Spleen (tissue), 13 donors: ENCODE measurements around the gene FIGNL1. TPM values are rescaled to one million over a fixed set of nuclear protein-coding genes. Genes with fewer than 3 reads are reported as not detected.
A peak's percentile ranks its signal among the peaks of the same experiment; 100 is the strongest.

ENCODE experiments used
- DNase-seq: peaks from one replicate; pipeline ENCODE4 v3.0.0-alpha.2; 2020
- H3K27ac ChIP-seq, 8 donors: fragments of 200-600 bp; sonication (generic) in 7 of 8; 1 replicate in 4 of 8; 2 replicates in 4 of 8; pipeline versions ENCODE4 v1.5.0 to v1.8.0; 2016 to 2021; ENCODE audit warnings: inconsistent platforms in 4 of 8, mild to moderate bottlenecking in 4 of 8, moderate library complexity in 1 of 8
- H3K27me3 ChIP-seq, 7 donors: fragments of 200-600 bp; sonication (generic) in 6 of 7; replicated peaks in 1 of 7; 1 replicate in 4 of 7; 2 replicates in 3 of 7; pipeline versions ENCODE4 v1.5.0 to v1.8.0; 2016 to 2021; ENCODE audit warnings: inconsistent platforms in 3 of 7, mild to moderate bottlenecking in 1 of 7
- H3K36me3 ChIP-seq, 6 donors: fragments of 200-600 bp; sonication (generic) in 5 of 6; 1 replicate in 4 of 6; 2 replicates in 2 of 6; pipeline versions ENCODE4 v1.5.0 to v1.8.0; 2016 to 2021; ENCODE audit warnings: inconsistent platforms in 2 of 6
- H3K4me1 ChIP-seq, 6 donors: fragments of 200-600 bp; sonication (generic) in 5 of 6; 1 replicate in 3 of 6; 2 replicates in 3 of 6; pipeline versions ENCODE4 v1.5.0 to v1.8.0; 2016 to 2021; ENCODE audit warnings: inconsistent platforms in 3 of 6
- H3K4me3 ChIP-seq, 8 donors: fragments of 200-600 bp; sonication (generic) in 7 of 8; 1 replicate in 4 of 8; 2 replicates in 4 of 8; pipeline versions ENCODE4 v1.5.0 to v1.8.0; 2016 to 2021; ENCODE audit warnings: inconsistent platforms in 4 of 8, mild to moderate bottlenecking in 4 of 8, moderate library complexity in 2 of 8
- H3K9me3 ChIP-seq, 8 donors: fragments of 200-600 bp; sonication (generic) in 7 of 8; 1 replicate in 4 of 8; 2 replicates in 4 of 8; pipeline versions ENCODE4 v1.5.0 to v1.8.0; 2016 to 2021; ENCODE audit warnings: inconsistent platforms in 4 of 8
- POLR2A ChIP-seq, 3 donors: fragments of 450-650 bp; IDR thresholded peaks; one replicate each; pipeline ENCODE4 v1.5.1; 2017; ENCODE audit warnings: antibody characterized with exemption in 3 of 3, mild to moderate bottlenecking in 1 of 3
- POLR2AphosphoS5 ChIP-seq, 3 donors: sonication (generic); formaldehyde crosslinking; IDR thresholded peaks; one replicate each; pipeline ENCODE4 v1.5.1; 2017; ENCODE audit warnings: antibody characterized with exemption in 3 of 3
- WGBS, 5 donors: extraction: QIAGEN DNeasy Blood & Tissue Kit in 3 of 5; methylation state at CpG; one replicate each; pipeline versions ENCODE4 v1.1.5 to v1.1.7; 2013 to 2018; 5-methylcytosine and 5-hydroxymethylcytosine counted together
- intact Hi-C: fragments of 100-400 bp; cut with DNase I; formaldehyde crosslinking; loops from one replicate; pipeline ENCODE4 v1.15.0; 2023; ENCODE audit warnings: low total_unique reads
- long read RNA-seq, 2 donors: transcript quantifications; one replicate each; lab custom pipeline, GENCODE V29; 2026
- polyA plus RNA-seq, 3 donors: library from polyadenylated mRNA; stranded (reverse); fragments of 200-250 nt; gene quantifications; one replicate each; pipeline ENCODE4 v1.2.1, GENCODE V29; 2013
- total RNA-seq, 7 donors: library from RNA; depleted of rRNA in 3 of 7; stranded (reverse); fragments of >200 nt in 3 of 7; fragmentation: NEBNext Ultra II Directional in 4 of 7; extraction: Animal tissue kit (Norgen Biotek cat#: 25700) in 4 of 7; gene quantifications; one replicate each; pipeline versions ENCODE4 v1.1.0 to v1.2.1, GENCODE V29; 2016 to 2021
- TF ChIP-seq, protein P1 (sequence below), 11 experiments: fragments of 200-600 bp in 7 of 11; fragments of 450-650 bp in 4 of 11; sonication (generic) in 4 of 11; IDR thresholded peaks in 8 of 11; conservative IDR thresholded peaks in 3 of 11; 1 replicate in 7 of 11; 2 replicates in 4 of 11; pipeline versions ENCODE4 v1.4.0 to v1.8.0; 2016 to 2021; ENCODE audit warnings: antibody characterized with exemption in 11 of 11, inconsistent platforms in 4 of 11, mild to moderate bottlenecking in 1 of 11
- donor health status: healthy with polysubstance abuse.
- donor health status: DM: no; HTN: no; CAD: no; lungs with moderate emphysema.
- donor health status: DM: no; HTN: no; CAD: no.
- donor health status: Bipolar disorder and iron deficiency.
- donor health status: healthy.
- donor health status: DM: no; HTN: no; CAD: no.
- donor health status: DM: yes; HTN: yes; CAD: no.

The FIGNL1 gene, protein sequence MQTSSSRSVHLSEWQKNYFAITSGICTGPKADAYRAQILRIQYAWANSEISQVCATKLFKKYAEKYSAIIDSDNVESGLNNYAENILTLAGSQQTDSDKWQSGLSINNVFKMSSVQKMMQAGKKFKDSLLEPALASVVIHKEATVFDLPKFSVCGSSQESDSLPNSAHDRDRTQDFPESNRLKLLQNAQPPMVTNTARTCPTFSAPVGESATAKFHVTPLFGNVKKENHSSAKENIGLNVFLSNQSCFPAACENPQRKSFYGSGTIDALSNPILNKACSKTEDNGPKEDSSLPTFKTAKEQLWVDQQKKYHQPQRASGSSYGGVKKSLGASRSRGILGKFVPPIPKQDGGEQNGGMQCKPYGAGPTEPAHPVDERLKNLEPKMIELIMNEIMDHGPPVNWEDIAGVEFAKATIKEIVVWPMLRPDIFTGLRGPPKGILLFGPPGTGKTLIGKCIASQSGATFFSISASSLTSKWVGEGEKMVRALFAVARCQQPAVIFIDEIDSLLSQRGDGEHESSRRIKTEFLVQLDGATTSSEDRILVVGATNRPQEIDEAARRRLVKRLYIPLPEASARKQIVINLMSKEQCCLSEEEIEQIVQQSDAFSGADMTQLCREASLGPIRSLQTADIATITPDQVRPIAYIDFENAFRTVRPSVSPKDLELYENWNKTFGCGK
- total RNA-seq (10 to 100 TPM in 5 of 7 donors, 1 to 10 TPM in 2; 8.6 to 22.5 (median 14.4) TPM), polyA plus RNA-seq (1 to 10 TPM; 5.0 to 9.3 (median 6.4) TPM)
- long read RNA-seq, donor 1, partial matches to known transcripts, result 0 of 9 reads
- long read RNA-seq, donor 1, other reads (novel, unspliced or antisense), result 0 of 9 reads
- long read RNA-seq, donor 2, partial matches to known transcripts, result 0 of 2 reads
- long read RNA-seq, donor 2, other reads (novel, unspliced or antisense), result 0 of 2 reads

DNA sequence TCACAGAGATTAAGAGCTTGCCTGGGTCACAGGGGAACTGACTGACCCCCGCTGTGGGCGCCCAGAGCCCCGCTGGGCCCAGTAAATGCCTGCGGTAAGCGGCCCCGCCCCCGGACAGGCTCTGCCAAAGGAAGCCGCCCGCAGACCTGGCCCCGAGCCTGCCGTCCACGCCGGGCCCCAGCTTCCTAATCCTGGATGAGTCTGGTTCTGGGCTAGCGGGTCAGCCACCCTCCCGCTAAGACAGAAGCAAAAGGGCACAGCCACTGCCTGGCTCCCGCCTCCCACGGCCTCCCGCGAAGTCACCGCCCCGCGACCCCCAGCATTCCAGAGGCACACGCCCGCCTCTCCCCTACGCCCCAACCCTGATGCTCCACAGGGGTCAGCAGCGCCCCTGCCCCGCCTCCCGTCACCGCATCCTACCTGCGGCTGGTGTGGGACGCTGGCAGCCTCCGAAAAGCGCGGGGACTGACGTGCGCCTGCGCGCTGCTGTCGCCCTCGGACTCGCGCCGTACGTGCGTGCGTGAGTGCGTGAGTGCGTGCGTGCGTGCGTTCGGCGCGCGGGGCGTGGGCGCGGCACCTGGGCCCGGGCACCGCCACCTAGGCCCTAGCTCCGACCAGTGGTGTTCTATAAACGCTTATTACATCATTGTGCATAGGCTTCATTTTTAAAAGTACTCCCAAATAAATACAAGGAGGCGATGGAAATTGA is at the start of gene FIGNL1:
FIGNL1 (minus strand) TSS at position 470 of the 709 bp plus-strand sequence. CDS start 3,063 bp downstream, outside the sequence.
- peak in 1 of 3 donors; percentile 25 for TF ChIP-seq POLR2A (IDR thresholded peaks at IDR 0.05)
- TF ChIP-seq, protein P1, sequence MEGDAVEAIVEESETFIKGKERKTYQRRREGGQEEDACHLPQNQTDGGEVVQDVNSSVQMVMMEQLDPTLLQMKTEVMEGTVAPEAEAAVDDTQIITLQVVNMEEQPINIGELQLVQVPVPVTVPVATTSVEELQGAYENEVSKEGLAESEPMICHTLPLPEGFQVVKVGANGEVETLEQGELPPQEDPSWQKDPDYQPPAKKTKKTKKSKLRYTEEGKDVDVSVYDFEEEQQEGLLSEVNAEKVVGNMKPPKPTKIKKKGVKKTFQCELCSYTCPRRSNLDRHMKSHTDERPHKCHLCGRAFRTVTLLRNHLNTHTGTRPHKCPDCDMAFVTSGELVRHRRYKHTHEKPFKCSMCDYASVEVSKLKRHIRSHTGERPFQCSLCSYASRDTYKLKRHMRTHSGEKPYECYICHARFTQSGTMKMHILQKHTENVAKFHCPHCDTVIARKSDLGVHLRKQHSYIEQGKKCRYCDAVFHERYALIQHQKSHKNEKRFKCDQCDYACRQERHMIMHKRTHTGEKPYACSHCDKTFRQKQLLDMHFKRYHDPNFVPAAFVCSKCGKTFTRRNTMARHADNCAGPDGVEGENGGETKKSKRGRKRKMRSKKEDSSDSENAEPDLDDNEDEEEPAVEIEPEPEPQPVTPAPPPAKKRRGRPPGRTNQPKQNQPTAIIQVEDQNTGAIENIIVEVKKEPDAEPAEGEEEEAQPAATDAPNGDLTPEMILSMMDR (IDR thresholded peaks at IDR 0.05 in 8 of 11, conservative IDR thresholded peaks at IDR 0.05 in 3 of 11), result no peak
- peak; percentile 92 to 95 (median 93) for TF ChIP-seq POLR2AphosphoS5 (IDR thresholded peaks at IDR 0.05)
- 0 to 1% (median 0%) methylated on average over 37 to 63 of the region's 63 CpGs for WGBS, 5 donors
- H3K27me3 ChIP-seq, result no peaks in the 10 kb centered on the region
- H3K36me3 ChIP-seq, result peaks cover 0 to 31% (median 22%) of the 10 kb centered on the region in 6 donors
- intact Hi-C loops, result no loop called here
- peak; percentile 95 for DNase-seq
- H3K4me1 ChIP-seq, result peaks cover 10 to 32% (median 18%) of the 10 kb centered on the region in 6 donors
- no peaks in the 10 kb centered on the region for H3K9me3 ChIP-seq
- H3K4me3 ChIP-seq, result peak within 1 kb of the TSS; percentile 60 to 91 (median 70)
- H3K27ac ChIP-seq, result peak within 1 kb of the TSS; percentile 69 to 85 (median 80)

DNA sequence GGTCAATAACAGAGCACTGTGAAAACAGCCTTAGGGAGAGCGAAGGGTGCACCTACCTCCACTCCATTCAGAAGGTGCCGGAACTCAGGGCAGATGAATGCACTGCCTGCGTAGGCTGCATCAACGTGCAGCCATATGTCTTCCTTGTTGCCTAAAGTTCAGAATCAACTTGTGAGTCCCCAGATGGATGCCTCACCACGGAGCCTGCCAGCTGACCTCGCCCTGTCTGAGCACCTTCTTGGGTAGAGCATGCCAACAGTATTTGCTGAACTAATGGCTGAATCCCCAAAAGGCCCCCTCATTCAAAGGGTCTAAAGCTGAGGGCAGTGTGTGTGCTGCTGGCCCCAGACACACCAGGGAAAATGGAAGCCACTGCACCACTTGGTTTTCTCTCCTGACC is 48.9 kb upstream of the FIGNL1 start:
- peaks cover 5 to 29% (median 22%) of the 10 kb centered on the region in 6 donors for H3K4me1 ChIP-seq
- no peak overlapping the region for H3K4me3 ChIP-seq
- no peaks in the 10 kb centered on the region for H3K9me3 ChIP-seq
- intact Hi-C loops, result no loop called here
- no peaks in the 10 kb centered on the region for H3K36me3 ChIP-seq
- peak; percentile 48 for DNase-seq
- WGBS, 5 donors, result 87 to 94% (median 90%) methylated on average over 6 of the region's 6 CpGs
- no peak overlapping the region for H3K27ac ChIP-seq
- TF ChIP-seq, protein P1 (IDR thresholded peaks at IDR 0.05 in 8 of 11, conservative IDR thresholded peaks at IDR 0.05 in 3 of 11), result no peak
- TF ChIP-seq POLR2AphosphoS5 (IDR thresholded peaks at IDR 0.05), result no peak
- TF ChIP-seq POLR2A (IDR thresholded peaks at IDR 0.05), result no peak
- peaks cover 0 to 16% (median 0%) of the 10 kb centered on the region in 7 donors for H3K27me3 ChIP-seq

DNA sequence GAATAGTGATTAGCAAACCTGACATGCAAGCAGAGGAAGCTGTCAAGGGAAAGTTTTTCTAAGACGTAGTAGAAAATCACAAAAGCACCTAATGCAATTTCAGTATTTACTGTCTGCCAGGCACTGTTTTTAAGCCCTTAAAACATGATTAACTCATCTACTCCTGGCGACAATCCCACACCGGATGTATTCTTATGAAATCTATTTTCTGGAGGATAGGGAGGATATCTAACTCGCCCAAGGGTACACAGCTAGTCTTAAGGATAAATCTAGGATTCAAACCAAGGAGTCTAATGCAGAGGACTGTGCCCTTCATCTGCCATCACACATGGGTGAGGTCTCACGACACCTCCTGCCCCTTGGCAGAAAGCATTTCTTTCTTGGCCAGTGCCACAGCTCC is 47.8 kb upstream of the FIGNL1 start:
- H3K27me3 ChIP-seq, result peaks cover 0 to 16% (median 0%) of the 10 kb centered on the region in 7 donors
- H3K27ac ChIP-seq, result peak overlapping the region in 5 of 8 donors; percentile 53 to 67 (median 65)
- TF ChIP-seq POLR2A (IDR thresholded peaks at IDR 0.05) (no peak), POLR2AphosphoS5 (IDR thresholded peaks at IDR 0.05) (no peak)
- TF ChIP-seq, protein P1 (IDR thresholded peaks at IDR 0.05 in 8 of 11, conservative IDR thresholded peaks at IDR 0.05 in 3 of 11), result no peak
- peaks cover 5 to 33% (median 25%) of the 10 kb centered on the region in 6 donors for H3K4me1 ChIP-seq
- 55 to 81% (median 62%) methylated on average over 5 of the region's 5 CpGs for whole genome bisulfite sequencing, 5 donors
- no peaks in the 10 kb centered on the region for H3K36me3 ChIP-seq
- H3K9me3 ChIP-seq, result no peaks in the 10 kb centered on the region
- H3K4me3 ChIP-seq, result no peak overlapping the region
- intact Hi-C loops, result no loop called here
- no peak for DNase-seq
